GM19035 (cell line): ENCODE measurements around the gene SMAGP.

Experiments
- ATAC-seq: cut with Tn5 transposase; IDR thresholded peaks from one replicate; pipeline ENCODE4 v1.9.1; 2021; ENCODE audit not compliant: unreplicated experiment

The SMAGP gene

DNA sequence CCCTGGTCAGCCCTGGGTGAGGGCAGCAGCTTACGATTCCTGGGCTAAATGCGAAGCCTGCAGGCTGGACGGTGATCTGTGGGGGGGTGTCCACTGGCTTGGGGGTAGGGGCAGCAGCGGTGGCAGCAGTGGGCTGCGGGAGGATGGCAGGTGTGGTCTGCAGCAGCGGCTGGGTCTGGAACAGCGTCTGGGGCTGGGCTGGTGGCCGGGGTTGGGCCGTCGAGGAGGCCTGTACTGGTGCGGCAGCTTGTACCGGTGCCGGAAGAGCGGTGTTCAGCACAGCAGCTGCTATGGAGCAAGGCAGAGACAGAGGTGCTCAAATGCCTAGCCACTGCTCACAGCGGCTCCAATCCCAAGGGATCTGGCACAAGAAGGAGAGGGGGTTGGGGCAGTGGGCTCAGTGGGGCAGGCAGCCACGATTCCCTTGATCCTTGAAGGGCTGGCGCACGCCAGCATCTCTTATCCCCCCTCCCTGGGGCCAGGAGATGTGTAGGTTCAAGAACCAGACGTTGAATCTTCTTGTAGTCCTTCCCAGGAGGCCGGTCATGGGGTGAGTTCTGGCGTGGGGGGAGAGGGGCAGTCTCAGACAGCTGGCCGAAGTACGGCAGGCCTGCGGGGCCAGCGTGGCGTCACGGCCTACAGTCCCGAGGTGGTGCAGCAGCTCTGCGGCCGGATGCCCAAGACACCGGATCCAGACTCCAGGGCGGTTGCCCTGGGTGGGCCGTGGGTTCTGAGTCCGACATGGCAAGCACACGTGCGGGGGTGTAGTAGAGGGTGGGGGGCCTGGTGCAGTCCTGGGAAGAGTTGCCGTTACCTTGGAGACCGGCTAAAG lies 72.3 kb downstream of the SMAGP start:
- ATAC-seq: no peak

DNA sequence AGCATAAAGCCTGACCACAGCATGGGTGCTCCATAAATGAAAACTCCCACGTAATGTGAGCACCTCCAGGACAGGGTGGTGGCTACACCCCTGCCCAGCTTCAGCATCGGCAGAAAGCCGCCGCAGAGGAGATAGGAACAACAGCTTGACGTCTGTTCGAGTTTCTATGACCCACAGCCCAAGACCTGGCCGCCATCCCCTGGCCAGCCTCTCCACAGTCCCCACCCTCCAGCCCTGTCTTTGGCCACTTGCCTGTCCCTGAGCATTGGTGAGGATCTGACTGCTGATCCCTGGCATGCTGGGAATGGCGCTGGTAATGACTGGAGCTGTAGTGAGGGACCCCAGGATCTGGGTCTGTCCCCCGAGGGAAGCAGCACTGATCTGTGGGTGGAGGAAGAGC lies 73.7 kb downstream of the SMAGP start:
- ATAC-seq: no peak

GRCh38 chr12:51195841-51196240 lies 74.4 kb downstream of the SMAGP start:
- ATAC-seq: no peak
